ENCODE measurements around the gene POC1A.

The POC1A gene

DNA sequence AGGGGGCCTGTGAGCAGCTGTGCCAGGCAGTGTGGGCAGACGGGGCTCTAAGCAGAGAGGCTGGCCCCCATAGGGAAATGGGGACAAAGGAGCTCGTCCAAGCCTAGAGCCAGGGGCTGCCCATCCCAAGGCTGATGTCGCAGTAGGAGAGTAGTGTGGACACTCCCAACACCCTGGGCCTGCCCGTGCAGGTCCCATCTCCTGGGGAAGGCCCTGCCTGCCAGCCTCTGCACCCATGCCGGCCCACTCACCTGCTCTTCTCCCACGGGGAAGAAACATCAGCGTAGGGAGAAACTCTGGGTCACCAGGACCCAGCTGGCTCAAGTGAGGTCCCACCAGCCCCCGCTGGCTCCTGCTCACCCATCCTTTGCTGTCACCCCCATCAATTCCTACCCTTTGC lies 87.2 kb downstream of the POC1A start:
- no peak for DNase-seq (ENCODE audit: low spot score)

DNA sequence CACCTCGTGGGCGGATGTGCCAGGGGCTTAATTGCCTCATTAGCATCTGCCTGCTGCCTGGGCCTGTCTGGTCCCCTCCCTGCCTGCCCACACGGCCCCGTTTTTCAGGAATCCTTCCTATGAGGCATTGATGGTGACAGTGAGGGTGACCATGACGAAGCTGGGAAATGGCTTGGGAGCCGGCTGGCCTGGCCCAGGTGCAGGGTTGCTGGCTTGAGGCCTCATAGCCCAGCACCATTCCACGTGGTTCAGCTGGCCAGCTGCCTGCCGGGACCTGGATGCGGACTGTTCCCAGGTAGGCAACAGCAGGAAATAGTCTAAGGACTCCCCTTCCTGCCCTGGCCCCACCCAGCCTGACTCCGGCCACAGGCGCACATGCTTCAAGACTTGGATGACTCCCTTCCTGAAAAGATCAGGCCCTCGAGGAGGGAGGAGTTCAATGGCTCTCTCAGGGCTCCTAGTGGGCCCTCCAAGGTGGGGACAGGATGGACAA lies 88.9 kb downstream of the POC1A start:
- DNase-seq (ENCODE audit: low spot score), result no peak

DNA sequence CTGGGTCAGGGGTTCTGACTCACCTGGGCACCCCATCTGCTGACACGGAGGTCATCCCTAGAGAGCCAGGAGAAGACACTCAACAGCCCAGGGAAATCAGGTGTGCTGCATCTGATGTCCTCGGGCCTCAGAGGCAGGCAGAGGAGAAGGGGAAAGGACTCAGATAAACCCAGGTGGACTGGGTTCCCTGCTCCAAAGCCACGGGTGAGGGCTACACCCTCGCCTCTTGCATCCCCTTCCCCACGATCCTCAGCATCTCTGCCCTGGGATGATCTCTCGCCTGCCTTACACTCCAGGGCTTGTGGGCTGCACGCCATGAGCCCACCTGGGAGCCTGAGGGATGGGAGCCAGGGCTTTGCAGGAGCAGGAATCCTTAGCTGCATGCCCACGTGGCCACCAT lies 89.7 kb downstream of the POC1A start:
- DNase-seq (ENCODE audit: low spot score), result no peak

DNA sequence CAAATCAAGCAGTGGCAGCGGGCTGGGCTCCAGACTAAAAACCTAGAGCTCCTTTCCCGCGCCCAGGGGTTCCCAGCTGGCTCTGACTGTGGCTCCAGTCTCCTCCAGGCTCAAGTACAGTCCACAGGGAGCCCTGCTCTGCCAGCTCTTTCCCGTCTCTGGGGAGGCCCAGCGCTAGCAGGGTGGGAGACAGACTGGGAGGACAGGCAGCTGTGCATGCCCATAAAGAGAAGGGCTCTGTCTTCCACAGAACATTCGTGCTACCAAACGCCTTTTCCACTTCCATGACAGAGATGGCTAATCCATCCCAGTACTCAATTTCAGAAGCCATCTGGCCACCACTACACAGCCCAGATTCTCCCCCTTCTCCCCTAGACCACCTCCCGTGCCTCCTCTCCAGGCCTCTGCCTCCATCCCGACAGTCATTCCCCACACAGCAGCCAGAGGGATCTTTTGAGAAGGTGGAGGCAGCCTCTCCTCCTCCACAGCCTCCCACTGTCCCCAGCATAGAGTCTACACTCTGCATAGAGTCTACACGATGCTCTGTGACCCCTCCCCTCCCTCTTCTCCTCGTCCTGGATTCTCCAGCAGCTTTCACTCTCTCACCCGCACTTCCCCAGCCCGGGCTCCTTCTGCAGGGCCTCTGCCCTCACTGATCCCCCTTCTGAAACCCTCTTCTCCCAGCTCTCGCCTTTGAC lies 91.0 kb downstream of the POC1A start:
- DNase-seq (ENCODE audit: low spot score), result no peak

DNA sequence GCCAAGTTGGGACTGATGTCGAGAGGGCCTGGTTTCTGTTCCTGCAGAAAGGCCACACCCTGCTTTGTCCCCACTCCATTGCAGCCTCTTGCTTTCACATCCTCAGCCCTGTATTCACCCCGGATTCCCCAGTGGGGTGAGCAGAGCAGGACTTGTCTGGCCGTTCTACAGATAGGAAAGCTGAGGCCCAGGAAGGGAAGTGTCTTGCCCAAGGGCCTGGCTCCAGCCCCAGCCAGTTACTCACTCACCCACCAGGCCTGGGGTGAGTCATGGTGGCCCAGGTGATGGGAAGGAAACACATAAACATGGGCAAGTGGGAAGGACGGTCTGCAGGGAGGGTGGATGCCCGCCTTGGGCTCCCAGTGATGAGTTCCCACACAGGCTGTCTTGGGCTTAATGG lies 91.7 kb downstream of the POC1A start:
- DNase-seq (ENCODE audit: low spot score), result no peak

DNA sequence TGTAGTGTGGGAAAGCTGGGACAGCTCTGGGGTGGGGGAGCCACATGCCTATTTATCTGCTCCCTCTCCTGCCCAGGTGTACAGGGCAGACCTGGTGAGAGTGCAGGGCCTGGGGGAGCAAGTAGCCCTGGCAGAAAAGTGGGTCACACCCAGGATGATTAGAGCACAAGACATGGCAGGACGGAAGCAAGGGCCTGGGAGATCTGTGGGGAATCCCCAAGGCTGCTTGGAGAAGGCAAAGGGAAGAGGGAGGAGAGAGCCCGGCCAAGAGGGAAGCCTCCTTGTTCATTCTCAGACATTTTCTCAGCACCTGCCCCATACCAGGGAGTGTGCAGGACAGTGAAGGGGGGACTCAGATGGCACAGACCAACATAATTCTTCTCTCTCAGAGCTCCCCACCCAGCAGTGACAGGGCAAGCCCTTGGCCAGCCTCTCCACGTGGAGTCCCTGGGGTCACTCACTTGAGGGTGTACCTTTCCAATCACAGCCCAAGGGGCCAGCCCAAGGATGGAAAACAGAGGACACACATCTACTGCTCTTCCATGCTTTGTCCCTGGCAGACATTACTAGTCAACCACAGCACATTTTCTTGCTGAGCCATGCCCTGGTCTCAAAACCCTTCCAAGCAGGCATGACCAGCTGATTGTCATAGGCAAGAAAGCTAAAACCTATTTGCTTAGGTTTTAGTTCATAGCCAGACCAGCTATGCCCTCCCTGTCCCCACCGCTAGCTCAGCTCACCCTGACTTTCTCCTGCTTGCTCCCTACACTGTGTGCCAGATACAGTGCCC lies 92.9 kb downstream of the POC1A start:
- DNase-seq (ENCODE audit: low spot score), result no peak

DNA sequence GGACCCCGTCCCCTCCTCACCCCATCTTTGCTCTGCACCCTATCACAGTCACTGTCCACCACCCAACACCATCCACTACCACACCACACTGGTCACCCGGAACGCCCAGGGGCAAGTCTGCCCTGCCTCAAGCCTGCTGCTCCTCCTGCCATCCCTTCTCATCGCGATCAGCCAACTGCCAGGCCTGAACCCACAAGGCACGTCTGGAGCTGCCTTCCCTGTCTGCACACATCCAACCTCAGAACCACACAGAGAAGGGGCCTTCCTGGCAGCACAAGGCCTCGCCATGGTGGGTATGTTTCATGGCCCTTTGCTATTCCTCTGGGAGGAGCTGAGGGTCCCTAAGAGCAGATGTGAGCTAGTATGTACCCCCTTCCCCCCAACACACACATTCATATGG lies 94.4 kb downstream of the POC1A start:
- no peak for DNase-seq (ENCODE audit: low spot score)

DNA sequence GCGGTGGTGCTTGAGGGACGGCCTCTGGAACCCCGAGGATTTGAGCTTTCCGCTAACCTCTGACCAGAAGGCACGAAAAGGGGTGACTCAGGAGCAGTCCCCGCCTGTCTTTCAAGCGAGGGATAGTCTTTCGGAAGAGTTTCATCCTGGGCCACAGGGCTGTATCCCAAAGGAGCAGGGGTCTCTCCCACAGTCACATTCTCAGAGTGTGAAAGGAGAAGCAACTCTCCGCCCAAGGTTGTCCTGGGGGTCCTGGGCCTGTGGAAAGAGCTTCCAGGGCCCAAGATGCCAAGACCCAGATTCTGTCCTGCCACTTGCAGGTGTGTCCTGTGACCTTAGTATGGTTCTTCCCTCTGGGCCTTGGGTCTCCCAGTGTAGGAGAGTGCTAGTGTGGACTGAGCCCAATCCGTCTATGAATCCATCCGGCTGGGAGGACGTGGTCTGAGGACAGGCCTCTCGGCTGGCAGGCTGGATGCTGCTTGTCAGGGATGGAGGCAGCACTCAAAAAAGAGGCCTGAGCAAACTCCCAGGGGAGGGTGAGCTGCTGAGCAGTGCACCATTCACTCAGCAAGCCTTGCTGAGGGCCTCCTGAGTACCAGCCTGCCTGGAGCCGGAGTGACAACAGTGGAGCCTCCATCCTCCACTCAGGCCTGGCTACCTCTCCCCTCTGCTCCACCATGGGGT lies 96.3 kb downstream of the POC1A start:
- DNase-seq (ENCODE audit: low spot score), result no peak

DNA sequence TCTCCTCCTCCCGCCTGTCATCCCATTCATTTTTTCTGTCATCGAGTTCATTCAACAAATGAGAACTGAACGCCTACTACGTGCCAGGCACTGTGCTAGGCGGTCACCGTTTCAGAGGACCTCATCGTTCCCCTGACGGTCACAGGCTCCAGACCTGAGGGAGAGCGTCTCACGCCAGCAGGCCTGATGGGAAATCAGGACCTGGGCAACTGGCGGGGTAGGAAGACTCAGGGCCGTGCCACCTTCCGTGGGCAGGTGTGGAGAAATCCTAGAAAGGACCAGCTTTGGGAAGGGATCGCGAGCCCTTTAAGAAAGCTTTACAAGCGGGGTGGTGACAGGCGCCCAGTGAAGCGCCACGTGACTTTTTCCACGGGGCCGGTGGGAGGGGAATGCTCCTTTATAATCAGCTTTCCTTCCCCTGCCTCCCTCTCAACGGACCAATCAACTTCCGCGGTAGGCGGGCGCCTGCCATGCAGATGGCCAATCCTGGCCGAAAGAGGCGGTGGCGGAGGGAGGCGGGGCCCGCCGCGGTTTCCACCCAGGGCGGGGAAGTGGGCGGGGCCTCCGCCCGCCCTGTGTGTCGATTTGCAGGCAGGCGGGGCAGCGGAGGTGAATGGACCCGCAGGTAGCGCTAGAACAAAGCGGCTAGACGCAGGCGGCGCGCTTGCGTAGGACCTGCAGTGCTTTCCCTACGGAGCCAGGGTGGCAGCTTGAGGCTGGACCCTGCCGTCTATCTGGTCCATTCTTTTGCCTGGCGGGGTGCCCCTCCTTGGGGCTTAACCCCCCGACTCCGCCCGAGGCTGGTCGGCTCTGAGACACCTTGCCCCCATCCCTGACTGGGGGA lies 97.0 kb downstream of the POC1A start:
- DNase-seq (ENCODE audit: low spot score), result peak; percentile 99

DNA sequence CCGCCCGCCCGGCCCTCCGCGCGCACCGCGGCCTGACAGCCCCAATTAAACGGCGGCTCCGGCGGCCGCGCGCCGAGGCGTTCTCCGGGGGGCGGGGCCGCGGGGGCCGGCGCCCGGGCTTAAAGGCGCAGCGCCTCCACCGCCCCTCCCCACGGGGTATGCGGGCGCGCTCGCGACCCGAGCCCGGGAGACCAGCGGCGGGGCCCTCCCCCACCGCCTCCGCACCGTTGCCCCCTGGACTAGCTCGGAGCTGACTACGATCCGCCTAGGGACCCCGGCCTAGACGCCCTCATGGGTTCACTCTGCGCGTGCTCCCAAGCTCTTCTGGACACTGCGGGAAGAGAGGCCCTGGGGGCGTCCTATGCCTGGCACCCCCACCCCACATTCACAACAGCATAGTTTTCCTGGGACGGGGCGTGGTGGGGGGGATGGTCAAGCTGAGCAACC lies 97.7 kb downstream of the POC1A start, which contains the start of gene DUSP7:
Gene DUSP7 (minus strand): TSS at position 51 of the 447 bp plus-strand sequence. CDS start 205 bp downstream, outside the sequence.
- peak; percentile 77 for DNase-seq (ENCODE audit: low spot score)

DNA sequence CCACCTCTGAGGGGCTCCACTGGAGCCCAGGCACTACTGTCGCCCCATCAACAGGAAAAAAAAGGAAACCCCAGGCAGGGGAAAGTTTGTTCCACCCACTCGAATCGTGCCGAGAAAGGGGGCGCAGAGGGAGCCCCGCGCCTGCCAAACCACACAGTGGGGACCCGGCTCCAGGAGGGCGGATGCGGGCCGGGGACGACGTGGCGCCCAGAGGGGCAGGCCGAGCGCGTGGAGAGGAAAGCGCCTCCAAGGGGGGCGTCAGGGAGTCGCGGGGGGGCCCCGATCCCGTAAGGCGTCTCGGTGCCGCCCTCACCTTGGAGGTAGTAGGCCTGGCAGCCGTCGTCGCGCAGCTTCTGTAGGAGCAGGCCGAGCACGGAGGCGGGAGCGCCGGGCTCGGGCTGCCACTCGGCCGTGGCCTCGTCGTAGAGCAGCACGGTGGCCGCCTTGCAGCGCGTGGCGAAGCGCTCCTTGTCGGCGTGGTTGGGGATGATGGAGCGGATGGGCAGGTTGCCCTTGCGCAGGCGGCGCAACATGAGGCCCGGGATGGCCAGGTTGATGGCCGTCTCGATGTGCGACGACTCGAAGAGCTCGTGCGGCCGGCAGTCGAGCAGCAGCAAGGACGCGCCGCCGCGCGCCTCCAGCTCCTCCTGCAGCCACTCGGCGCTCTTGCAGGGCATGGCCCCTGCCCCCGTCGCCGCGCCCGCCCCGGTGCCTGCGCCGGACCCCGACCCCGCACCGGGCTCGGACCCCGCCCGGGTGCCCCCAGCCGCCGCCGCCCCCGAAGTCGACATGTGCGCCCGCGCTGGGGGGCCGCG lies 98.5 kb downstream of the POC1A start:
- DNase-seq (ENCODE audit: low spot score), result no peak

DNA sequence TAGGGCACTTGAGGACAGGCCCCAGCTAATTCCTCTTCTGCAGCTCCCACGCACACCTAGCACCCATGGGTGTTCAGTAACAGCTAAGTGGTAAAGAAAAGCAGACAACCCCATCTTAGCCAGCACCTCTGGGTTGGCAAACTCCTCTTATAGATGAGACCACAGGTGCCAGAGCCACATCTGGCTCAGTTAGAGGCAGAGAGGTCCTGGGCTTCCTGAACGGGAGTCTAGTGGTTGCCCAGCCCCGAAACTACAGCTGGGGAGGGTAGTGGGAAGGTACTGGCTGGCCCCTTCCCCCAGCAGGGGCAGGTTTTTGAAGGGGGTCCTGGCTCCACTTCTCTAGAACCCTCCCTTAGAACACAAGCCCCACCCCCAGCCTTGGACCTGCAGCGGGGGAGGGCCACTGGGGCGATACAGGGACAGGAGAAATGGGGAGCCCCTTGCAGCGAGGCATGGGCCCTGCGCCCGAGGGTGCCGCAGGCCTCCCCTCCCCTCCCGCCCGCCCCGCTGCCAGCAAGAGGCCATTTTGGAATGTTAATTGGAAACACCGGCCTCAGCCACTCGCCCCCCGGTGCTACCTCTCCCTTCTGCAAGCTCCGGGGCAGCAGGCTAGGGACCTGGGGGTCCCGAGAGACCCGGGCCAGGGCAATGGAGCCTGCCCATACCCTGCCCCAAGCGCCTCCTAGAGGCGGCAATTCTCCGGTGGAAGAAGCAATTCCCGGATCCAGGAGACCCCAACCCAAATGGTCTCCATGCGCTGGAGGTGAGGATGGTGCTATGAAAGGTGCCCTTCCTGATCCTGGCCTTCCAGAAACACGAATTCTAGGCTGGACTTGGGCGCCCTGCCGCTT lies 99.3 kb downstream of the POC1A start:
- DNase-seq (ENCODE audit: low spot score), result no peak

DNA sequence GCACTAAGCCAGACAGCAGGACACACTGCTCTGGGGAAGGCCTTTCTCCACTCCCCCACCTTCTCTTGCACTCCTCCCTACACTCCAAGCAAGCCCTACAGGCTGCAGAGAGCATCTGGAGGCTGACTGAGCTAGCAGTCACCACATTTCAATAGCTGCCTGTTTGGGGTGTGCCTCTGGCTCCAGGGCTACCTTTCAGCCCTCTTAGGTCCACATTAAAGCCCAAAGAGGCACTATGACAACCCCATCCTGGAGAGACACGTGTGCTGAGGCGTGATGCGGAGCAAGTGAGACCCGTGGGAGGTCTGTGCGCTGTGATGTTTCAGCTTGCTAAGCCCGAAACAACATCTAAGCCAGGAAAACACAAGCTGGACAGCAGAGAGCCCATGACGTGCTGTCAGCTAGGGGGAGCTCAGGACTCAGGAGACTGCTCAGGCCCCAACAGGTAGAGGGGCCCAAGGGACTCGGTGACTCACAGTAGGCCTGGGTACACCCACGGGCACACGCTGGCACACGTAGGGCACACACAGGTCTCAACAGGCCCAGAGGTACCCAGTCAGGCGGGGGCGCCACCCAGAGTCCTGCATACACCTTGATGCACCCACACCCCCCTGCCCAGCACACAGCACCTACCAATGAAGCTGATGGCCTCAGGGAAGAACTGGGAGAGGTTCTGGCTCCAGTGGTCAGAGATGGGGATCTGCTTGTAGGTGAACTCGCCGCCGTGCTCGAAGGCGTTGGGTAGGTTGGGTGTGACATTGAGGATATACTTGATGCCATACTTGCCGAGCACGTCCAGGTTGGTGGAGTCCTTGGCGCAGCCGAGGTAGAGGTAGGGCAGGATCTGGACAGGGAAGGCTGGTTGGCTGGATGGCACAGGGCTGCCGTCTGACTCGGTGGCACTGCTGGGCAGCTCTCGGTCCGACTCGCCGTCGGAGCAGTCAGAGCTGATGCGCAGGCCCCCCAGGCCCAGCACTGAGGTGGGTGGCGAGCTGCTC lies 100.6 kb downstream of the POC1A start:
- DNase-seq (ENCODE audit: low spot score), result peak; percentile 71

DNA sequence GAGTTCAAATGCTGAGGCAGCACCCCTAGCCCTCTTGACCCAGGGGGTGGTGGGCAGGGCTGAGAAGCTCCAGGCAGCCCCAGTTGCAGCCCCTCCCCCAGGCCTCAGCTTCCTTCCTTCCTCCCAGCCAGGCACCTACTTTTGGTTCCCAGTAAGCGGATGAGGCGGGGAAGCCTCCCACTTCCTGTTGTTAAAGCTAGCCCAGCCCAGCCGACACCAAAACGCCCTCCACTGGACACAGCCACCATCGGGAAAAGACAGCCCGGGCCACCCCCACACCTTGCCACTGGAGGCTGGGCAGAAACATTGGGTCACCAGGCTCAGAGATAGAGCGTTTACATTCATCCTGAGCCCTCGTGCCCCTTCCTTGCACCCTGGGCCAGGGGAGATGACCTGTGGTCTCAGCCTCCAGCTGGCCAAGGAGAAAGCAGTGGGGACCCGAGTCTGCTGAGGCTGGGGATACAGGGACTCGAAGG lies 101.4 kb downstream of the POC1A start:
- DNase-seq (ENCODE audit: low spot score), result peak; percentile 88

DNA sequence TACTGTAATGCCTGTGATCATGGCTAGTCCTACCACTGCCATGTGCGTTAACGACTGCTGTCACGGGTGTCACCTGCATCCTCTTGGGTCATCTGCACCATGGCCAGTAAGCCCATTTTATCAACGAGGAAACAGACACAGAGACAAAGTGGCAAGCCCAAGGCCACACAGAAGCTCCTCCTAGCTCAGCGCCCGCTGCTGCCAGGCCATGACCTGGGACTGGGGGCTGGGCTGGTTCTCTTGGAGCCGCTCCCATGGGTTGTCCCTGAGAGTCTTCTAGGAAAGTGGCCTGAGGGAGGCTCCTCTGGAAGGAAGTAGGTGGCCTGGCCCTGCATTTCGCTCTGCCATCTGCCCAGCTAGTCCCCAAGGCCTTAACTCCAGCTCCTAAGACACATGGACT lies 102.8 kb downstream of the POC1A start:
- no peak for DNase-seq (ENCODE audit: low spot score)

DNA sequence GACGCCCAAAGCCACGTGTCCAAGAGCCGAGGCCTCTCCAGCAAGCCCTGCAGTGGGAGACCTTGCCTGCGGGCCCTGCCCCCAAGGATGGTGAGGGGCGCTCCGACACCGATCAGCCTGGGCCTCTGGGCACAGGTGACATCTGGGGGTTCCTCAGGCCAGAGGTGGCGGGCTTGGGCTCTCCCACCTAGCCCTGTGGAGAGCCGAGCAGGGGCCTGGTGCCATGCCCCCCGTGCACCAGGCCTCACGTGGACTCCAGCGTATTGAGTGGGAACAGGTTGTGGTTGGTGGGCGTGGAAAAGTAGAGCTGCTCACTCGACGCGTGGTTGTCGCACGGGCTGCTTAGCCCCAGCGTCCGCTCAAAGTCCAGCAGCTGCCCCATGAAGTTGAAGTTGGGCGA lies 103.7 kb downstream of the POC1A start:
- no peak for DNase-seq (ENCODE audit: low spot score)

DNA sequence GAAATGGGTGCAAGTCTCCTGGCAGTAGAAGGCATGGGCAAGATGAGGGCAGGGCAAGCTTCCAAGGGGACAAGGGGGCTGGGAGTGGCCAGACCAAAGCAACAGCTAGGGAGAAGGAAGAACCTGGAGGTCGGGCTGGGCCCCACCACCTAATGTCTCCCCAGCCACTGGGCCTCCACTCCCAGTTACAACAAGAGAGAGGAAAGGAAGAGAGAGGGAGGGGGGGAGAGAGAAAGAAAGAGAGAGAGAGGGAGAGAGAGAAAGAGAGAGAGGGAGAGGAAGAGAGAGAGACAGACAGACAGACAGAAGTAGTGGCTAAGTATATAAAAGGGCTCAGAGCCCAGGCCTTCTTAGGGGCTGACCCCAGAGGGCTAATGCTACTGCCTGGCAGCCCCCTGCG lies 104.7 kb downstream of the POC1A start:
- DNase-seq (ENCODE audit: low spot score), result no peak

DNA sequence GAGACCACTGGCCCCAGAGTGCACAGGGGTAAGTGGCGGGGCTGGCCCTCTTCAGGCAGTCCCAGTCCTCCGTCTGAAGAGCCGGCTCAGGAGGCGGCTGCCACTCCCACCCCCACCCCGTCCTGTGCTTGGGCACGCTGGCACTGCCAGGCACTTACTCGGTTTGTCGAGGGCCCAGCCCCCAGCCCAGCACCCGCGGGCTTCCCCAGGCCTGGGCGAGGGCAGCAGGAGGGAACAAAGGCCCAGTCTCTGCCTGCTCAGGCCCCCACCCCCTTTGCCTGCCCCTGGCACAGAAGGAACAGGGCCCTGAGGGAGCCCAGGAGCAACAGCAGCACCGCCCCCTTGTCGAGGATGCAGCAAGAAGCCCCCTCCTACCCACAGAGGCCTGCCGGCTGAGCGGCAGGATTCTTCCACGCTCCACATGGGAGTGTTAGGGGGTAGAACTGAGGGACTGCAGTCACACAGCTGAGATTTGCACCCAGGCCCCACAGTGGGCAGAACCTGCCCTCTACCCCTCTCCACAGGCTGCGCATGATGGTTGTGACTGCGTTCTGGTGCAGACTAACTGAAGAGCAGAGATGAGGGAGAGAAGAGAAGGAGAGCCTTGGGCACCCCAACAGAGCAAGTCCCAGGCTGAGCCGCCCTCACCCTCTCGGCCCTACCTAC lies 106.8 kb downstream of the POC1A start:
- DNase-seq (ENCODE audit: low spot score), result peak; percentile 96

Data from Ammon's horn (tissue), 1 donor.